Brain microvascular endothelial cell (primary cell): Measurements from ENCODE around the gene PPP3CA.
A peak's percentile ranks its signal among the peaks of the same experiment; 100 is the strongest.

Source experiments
- DNase-seq: peaks from one replicate; pipeline ENCODE4 v3.0.0-alpha.2; 2020
- H3K27ac ChIP-seq: fragments of 250-450 bp; sonication (Bioruptor Pico); 2 replicates; pipeline ENCODE4 v1.5.1; 2020; ENCODE audit warnings: mild to moderate bottlenecking, moderate library complexity
- H3K27me3 ChIP-seq: fragments of 250-450 bp; sonication (Bioruptor Pico); replicated peaks from 2 replicates; pipeline ENCODE4 v1.5.1; 2020; ENCODE audit warnings: mild to moderate bottlenecking
- H3K36me3 ChIP-seq: fragments of 250-450 bp; sonication (Bioruptor Pico); replicated peaks from 2 replicates; pipeline ENCODE4 v1.5.1; 2020; ENCODE audit warnings: mild to moderate bottlenecking
- H3K4me3 ChIP-seq: 2 replicates; pipeline ENCODE4 v1.5.1; 2011; ENCODE audit warnings: low read depth, mild to moderate bottlenecking, control low read depth, low read length, moderate library complexity
- CTCF ChIP-seq: IDR thresholded peaks from 2 replicates; pipeline ENCODE4 v1.5.1; 2011; ENCODE audit warnings: low read depth, mild to moderate bottlenecking, moderate library complexity, low read length, control low read depth, inconsistent platforms; ENCODE audit errors: missing control alignments
- in situ Hi-C: cut with HindIII; loops from 2 replicates; pipeline ENCODE4 v1.10.0; 2017; ENCODE audit warnings: low sequenced_read_pairs, low pct_ligation_motif_present

The PPP3CA gene

DNA sequence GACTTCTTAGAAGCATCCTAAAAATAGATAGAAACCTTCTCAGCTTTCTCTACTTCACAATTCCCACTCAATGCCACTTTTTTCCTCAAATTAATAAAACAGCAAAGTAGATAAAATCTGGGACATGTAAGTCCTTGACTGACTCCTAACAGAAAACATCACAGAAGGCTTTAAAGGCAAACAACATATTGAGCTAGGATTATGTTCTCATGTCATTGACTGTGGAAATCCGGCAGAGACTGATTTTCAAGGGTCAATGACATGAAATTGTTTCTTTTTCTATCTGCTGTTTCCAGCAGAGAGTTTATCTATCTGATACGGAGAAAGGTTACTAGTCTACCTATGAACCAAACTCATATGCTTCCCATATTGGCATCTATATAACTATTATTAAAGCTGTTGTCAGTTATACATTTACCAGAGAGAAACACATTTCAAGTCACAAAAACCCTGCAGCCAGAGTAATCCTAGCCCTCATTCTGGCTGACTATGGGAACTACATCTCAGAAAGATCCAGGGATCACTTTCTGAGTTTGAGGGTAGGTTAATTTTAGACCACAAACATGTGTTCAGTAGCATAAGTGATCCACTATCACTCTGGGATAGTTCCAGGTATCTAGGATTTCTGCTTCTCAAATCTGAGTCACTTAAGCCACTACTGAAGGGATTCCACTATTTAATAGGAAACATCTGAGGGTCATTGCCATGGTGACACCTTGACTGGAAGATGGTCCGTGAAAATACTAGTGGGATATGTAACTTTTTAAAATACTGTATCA, 147.6 kb downstream of the PPP3CA start:
- Histone ChIP-seq H3K36me3 (no peaks in the 10 kb centered on the region), H3K4me3 (no peak overlapping the region), H3K27ac (peak overlapping the region; percentile 89), H3K27me3 (no peaks in the 10 kb centered on the region)
- in situ Hi-C loops = no loop called here
- DNase-seq = peak; percentile 28
- peak; percentile 5 for TF ChIP-seq CTCF

- Histone ChIP-seq H3K4me3 (no peak overlapping the region), H3K27ac (no peak overlapping the region), H3K27me3 (no peaks in the 10 kb centered on the region), H3K36me3 (no peaks in the 10 kb centered on the region)
- TF ChIP-seq CTCF = no peak
- in situ Hi-C loops = no loop called here
- DNase-seq = no peak
These were observed 148.5 kb downstream of the PPP3CA start for GRCh38 chr4:101198682-101199339.

DNA sequence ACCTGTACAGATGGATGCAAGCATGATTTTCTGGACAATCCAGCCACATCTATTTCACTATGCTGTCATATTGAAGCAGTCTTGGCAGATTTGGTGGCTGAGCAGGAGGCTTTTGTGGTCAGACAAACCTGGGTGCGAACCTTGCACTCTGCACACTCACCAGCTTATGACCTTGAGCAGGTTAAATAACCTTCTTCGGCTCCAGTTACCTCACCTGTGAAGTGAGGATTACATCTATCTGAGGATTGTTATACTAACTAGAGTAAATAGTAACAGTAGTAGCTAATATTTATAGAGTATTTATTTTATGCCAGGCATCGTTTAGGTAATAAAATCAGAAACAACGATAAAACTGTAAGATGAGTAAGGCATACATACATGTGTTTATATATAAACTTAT, 150.0 kb downstream of the PPP3CA start:
- no peak for DNase-seq
- TF ChIP-seq CTCF = no peak
- Histone ChIP-seq H3K27ac (no peak overlapping the region), H3K4me3 (no peak overlapping the region), H3K36me3 (no peaks in the 10 kb centered on the region), H3K27me3 (no peaks in the 10 kb centered on the region)
- in situ Hi-C loops = no loop called here

GRCh38 chr4:101192244-101192643, 155.1 kb downstream of the PPP3CA start:
- no peak for DNase-seq
- Histone ChIP-seq H3K4me3 (no peak overlapping the region), H3K27ac (peak overlapping the region; percentile 57), H3K36me3 (no peaks in the 10 kb centered on the region), H3K27me3 (no peaks in the 10 kb centered on the region)
- TF ChIP-seq CTCF = no peak
- in situ Hi-C loops = no loop called here

DNA sequence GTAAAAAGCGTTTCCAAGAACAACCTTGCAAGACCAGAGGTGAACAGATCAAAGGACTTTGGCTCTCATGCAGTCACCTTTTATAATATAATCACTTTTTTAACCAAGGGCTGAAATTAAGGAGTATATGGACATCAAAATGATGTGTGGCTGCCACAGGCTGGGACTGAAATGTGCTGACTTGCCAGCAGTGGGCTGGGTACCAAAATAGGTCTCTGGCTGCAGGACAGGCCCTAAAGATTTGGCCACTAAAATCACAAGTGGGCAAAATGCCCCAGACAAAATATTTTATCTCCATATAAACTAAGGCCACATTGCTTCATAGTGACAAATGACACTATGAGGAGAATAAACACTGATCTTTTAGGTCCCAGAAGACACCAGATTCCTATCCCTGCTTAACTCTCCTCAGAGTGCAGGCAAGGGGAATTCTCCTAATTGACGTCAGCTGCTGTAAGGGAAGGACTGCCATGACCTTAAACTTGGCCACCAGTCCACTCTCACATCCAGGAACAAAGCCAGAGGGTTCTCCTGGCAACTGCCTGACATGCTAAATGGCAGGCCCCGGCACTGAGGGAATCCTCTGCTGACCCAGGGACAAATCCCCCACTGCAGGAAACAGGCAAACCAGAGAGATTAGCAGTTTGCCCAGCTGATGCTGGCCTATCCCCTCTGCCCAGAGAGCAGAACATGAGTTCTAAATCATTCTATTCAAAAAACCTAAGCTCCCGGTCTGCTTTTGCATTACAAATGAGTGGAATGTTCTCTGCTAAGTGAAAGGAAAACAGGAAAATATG, 155.8 kb downstream of the PPP3CA start:
- Histone ChIP-seq H3K36me3 (no peaks in the 10 kb centered on the region), H3K4me3 (no peak overlapping the region), H3K27me3 (no peaks in the 10 kb centered on the region), H3K27ac (peak overlapping the region; percentile 57)
- peak; percentile 77 for DNase-seq
- in situ Hi-C loops = no loop called here
- no peak for TF ChIP-seq CTCF
